Fibroblast of the conjunctiva (primary cell): ENCODE data around the gene SEH1L.
"Not testable (repeated sequence)": the region's sequence is repeated elsewhere in the genome, so short reads cannot be mapped to it uniquely, and the experiment has no call there.

Experiments used
- DNase-seq: peaks from one replicate; pipeline ENCODE4 v3.0.0-alpha.2; 2010; ENCODE audit warnings: low read depth

SEH1L gene

GRCh38 chr18:12944709-12945108, 3.1 kb upstream of the SEH1L start:
- no peak for DNase-seq

- DNase-seq = peak; percentile 80
Measured at GRCh38 chr18:12946549-12947284, 1.1 kb upstream of the SEH1L start.

- peak; percentile 90 for DNase-seq
Measured at GRCh38 chr18:12948050-12948804, 416 bp downstream of the SEH1L start.

GRCh38 chr18:12958478-12958877, 10.7 kb downstream of the SEH1L start:
- no peak for DNase-seq

- DNase-seq = no peak
Measured at GRCh38 chr18:12960395-12960794, 12.6 kb downstream of the SEH1L start.

GRCh38 chr18:12960853-12961397, 13.1 kb downstream of the SEH1L start:
- DNase-seq = no peak

- DNase-seq = no peak
Measured at GRCh38 chr18:12963069-12963468, 15.3 kb downstream of the SEH1L start.

GRCh38 chr18:12968115-12968514, 20.3 kb downstream of the SEH1L start:
- no peak for DNase-seq

GRCh38 chr18:12968619-12969018, 20.8 kb downstream of the SEH1L start:
- no peak for DNase-seq

GRCh38 chr18:12973562-12974213, 25.9 kb downstream of the SEH1L start:
- no peak for DNase-seq

- no peak for DNase-seq
Measured at GRCh38 chr18:12975488-12975887, 27.7 kb downstream of the SEH1L start.

GRCh38 chr18:12976305-12976704, 28.5 kb downstream of the SEH1L start:
- no peak for DNase-seq

- not testable (repeated sequence) for DNase-seq
Measured at GRCh38 chr18:12980065-12980464, 32.3 kb downstream of the SEH1L start.

GRCh38 chr18:12989397-12990122, 41.7 kb downstream of the SEH1L start:
- no peak for DNase-seq

- no peak for DNase-seq
Measured at GRCh38 chr18:12990123-12990475, 42.3 kb downstream of the SEH1L start.

- DNase-seq = no peak
Measured at GRCh38 chr18:12990641-12990966, 42.8 kb downstream of the SEH1L start.

- DNase-seq = peak; percentile 98
Measured at GRCh38 chr18:12990967-12991820, 43.4 kb downstream of the SEH1L start, which contains the start of gene CEP192. TSS of gene CEP192 (plus strand) at chr18:12991362. CDS start at chr18:12999425, 8,063 bp downstream.

- no peak for DNase-seq
Measured at GRCh38 chr18:12991821-12992179, 44.0 kb downstream of the SEH1L start.

- DNase-seq = no peak
Measured at GRCh38 chr18:12993439-12993838, 45.6 kb downstream of the SEH1L start.

GRCh38 chr18:12995424-12995823, 47.6 kb downstream of the SEH1L start:
- DNase-seq = no peak

GRCh38 chr18:12995952-12996477, 48.2 kb downstream of the SEH1L start:
- DNase-seq = no peak
